Stimulated activated CD4-positive, alpha-beta T cell treated with anti-CD3 and anti-CD28 coated beads, Interleukin-4, amount 100 ng/mL, for 24 hours (primary cell): ENCODE measurements around the gene OGFR.

Source experiments
- DNase-seq: peaks from one replicate; pipeline ENCODE4 v3.0.0-alpha.2; 2020

The OGFR gene

GRCh38 chr20:62816884-62817873 lies 12.5 kb downstream of the OGFR start, which contains the start of gene COL9A3:
Gene COL9A3 (plus strand): TSS chr20:62817050. CDS start chr20:62817065, 15 bp downstream.
- no peak for DNase-seq

- no peak for DNase-seq
Observed at GRCh38 chr20:62817975-62818591, 13.4 kb downstream of the OGFR start.

DNA sequence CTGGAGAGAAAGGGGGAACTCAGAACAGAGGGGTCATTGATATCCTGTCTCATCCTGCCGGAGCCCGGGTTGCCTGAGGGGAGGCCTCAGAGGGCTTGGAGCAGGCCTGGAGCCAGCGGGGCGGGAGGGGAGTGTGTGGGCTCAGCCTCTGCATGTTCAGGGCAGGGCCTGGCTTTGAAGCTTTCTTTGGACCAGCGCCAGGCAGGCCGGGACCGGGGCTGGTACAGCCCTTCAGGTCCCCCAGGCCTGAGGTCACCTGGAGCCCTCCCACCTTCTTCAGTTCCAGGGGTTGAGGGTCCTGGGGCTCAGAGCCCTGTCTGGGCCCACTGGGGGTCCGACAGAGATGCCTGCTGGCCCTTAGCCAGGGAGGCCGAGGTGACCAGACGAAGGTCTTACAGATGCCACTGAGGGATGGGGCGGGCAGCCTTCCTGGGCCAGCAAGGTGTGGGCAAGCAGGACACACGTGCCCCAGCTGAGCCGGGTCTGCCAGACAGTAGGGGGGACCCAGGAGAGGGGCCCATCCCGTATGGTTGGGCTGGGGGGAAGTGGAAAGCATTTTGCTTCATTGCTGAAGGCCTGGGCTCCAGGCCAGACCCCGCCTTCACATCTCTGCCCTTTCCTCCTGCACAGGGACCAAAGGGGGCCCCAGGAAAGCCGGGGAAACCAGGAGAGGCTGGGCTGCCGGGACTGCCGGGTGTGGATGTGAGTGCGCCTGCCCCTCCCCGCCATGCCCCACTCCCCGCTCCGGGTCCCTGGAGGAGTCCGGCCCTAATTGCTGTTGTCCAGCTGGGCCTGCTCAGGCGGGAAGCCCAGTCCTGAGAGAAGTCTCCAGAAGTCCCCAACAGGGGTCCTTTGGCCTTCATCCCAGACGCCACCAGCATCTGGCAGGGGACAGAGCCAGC lies 14.2 kb downstream of the OGFR start:
- DNase-seq: no peak

DNA sequence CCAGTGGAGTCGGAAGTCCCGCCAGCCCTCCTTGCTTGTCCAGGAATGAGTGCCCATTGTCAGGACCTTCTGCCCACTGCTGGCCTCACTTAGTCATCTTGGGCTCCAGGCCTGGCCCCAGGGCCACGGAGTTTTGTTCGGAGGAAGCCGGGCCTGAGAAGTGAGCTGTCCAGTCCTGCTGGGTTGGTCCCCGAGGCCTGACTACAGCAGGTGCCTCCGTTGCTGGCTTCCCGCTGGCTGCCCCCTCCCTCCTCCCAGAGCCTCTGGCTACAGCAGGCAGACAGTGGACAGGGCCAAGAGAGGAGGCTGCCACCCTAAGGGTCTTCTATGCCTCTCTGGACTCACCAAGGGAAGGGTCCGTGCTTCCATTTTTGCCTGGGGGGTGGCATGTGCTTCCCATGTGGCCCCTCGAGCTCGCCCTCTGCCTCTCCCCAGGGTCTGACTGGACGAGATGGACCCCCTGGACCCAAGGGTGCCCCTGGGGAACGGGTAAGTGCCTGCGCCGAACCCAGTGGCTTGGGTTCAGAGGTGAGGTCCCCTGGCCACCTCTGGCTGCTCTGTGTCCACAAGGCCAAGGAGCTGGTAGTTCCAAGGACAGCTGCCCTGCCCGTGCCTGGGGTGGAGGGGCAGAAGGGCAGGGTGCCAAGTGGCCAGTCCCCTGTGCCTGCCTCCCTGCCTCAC lies 15.0 kb downstream of the OGFR start:
- DNase-seq: no peak

GRCh38 chr20:62820208-62820961 lies 15.8 kb downstream of the OGFR start:
- no peak for DNase-seq

DNA sequence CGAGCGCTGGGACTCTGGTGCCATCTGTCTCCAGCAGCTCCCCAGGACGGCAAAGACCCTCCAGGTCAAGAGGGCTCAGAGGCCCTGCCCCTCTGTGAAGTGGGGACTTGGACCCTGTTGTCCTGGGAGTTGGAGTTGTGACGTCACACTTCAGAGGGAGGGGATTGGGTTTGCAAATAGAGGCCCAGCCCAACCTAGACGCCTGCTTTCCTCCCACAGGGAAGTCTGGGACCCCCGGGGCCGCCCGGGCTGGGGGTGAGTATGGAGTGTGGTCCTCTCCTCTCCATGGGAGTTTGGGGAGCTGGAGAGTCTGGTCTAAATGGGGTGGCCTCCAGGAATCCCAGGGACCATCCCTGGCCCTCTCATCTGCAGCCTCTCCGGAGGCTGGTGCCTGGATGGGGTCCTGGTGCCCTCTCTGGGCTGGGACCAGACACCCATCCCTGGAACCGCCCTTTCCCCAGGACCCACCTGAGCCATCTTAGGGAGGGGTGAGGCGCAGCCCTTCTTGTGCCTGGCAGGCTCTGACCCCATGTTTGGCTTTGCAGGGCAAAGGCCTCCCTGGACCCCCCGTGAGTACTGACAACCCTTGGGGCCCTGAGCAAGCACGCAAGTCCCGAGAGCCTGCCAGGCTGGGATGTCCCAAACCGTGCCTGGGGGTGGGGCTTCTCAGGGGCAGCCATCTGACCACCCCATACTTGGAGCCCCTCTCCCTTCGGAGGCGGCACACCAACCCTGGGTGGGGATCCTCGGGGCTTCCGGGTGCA lies 16.5 kb downstream of the OGFR start:
- DNase-seq: no peak

GRCh38 chr20:62821726-62822210 lies 17.1 kb downstream of the OGFR start:
- DNase-seq: no peak

DNA sequence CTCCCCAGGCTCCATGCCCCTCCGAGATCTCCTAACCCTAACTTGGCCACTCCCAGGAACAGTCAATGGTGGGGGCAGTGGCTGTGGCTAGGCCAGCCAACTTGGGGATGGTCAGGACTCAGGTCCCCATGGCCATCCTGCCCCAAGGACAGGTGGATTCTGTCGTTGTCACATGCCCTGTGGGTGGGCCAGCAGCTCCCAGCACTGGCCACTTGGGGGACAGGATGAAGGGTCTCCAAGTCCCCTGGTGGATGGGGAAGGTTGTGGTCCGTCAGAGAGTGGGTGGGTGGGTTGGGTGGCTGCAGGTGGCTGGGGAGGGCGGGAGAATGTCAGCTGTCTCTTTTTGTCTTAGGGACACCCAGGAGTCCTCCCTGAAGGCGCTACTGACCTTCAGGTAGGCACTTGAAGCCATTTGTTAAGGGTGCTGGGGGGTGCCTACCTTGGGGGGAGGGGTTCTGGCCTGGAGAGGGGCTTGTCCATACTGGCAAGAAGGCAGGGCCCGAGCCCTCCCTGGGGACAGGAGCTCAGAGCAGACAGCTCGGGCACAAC lies 17.7 kb downstream of the OGFR start:
- DNase-seq: no peak

DNA sequence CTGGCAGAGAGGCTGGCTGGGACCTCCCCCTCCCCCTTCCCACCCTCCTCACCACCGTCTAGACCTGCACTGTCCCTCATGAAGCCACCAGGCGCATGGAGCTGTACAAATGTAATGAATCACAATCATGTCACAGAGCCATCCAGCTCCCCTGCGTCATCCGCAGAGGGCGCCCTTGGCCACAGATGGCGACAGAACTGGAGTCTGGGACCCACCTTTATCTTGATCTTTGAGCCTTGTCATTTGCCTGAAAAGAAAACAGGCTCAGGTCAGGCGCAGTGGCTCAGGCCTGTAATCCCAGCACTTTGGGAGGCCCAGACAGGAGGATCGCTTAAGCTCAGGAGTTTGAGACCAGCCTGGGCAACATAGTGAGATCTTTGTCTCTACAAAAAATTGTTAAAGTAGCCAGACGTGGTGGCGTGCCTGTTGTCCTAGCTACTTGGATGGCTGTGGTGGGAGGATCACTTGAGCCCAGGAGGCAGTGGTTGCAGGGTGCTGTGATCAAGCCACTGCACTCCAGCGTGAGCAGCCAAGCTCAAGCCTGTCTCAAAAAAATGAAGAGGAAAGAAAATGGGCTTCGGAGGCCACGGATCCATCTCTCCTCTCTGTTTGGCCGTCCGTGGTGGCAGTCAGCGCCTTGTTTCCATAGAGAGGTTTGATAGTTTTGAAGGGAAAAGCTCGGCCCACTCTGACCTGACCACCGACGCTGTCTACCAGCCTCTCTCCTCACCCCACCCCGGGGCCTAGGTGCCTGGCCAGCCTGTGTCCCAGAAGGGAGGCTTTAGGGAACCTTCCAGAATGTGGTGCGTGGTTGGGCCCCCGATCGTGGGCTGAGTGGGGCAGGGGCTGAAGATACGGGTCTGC lies 18.4 kb downstream of the OGFR start:
- peak; percentile 34 for DNase-seq

GRCh38 chr20:62823688-62824475 lies 19.2 kb downstream of the OGFR start:
- DNase-seq: no peak

- peak; percentile 48 for DNase-seq
Observed at GRCh38 chr20:62824476-62825332, 20.1 kb downstream of the OGFR start.

- no peak for DNase-seq
Observed at GRCh38 chr20:62825333-62825985, 20.8 kb downstream of the OGFR start.

GRCh38 chr20:62825986-62826645 lies 21.5 kb downstream of the OGFR start:
- no peak for DNase-seq

GRCh38 chr20:62826646-62827310 lies 22.1 kb downstream of the OGFR start:
- no peak for DNase-seq

- no peak for DNase-seq
Observed at GRCh38 chr20:62827311-62828038, 22.8 kb downstream of the OGFR start.
